GM12878 (cell line): ENCODE data around the gene NKAIN2. TPM values are rescaled to one million over a fixed set of nuclear protein-coding genes. Genes with fewer than 3 reads are reported as not detected.

Experiments
- ATAC-seq: fragments of 200-7000 bp; cut with Tn5 transposase; 3 replicates; pipeline ENCODE4 v1.9.1; 2020; ENCODE audit warnings: mild to moderate bottlenecking, moderate library complexity
- BruUV-seq: library from RNA; stranded (reverse); fragments of 400-500 nt; replicated peaks from 2 replicates; lab custom pipeline; 2021; lab: Mats Ljungman, UMichigan
- CTCF ChIA-PET: fragments of 300-600 bp; sonication (Branson Sonifier 250); formaldehyde crosslinking; extraction: SDS; loops from one replicate; lab custom pipeline; 2021; ENCODE audit warnings: inconsistent platforms; lab: Yijun Ruan, JAX
- POLR2A ChIA-PET: fragments of 350-600 bp; formaldehyde crosslinking; extraction: SDS; loops from one replicate; lab custom pipeline; 2021; ENCODE audit warnings: inconsistent platforms; lab: Charles Lee
- RAD21 ChIA-PET: fragments of 300-600 bp; sonication (Branson Sonifier 250); formaldehyde crosslinking; loops from one replicate; lab custom pipeline; 2023; ENCODE audit warnings: antibody characterized with exemption; ENCODE audit not compliant: unreplicated experiment; lab: Charles Lee
- SMC1A ChIA-PET: fragments of 300-600 bp; sonication (Branson Sonifier 250); formaldehyde crosslinking; loops from one replicate; lab custom pipeline; 2023; ENCODE audit not compliant: unreplicated experiment, uncharacterized antibody; lab: Charles Lee
- DNase-seq: peaks from one replicate; pipeline ENCODE4 v3.0.0-alpha.2; 2011; ENCODE audit warnings: low read depth, low spot score
- FAIRE-seq: peaks from 3 replicates; lab custom pipeline; 2011; peaks lifted over from hg19 to GRCh38; lab: Jason Lieb, UNC
- H2AFZ ChIP-seq: 2 replicates; pipeline ENCODE4 v1.6.0; 2011; ENCODE audit warnings: low read depth, low read length, control low read depth; ENCODE audit not compliant: control insufficient read depth
- H3K27ac ChIP-seq: 2 replicates; pipeline ENCODE4 v1.5.1; 2011; ENCODE audit warnings: control low read depth; ENCODE audit not compliant: control insufficient read depth, insufficient read depth
- H3K27me3 ChIP-seq, 2 experiments: replicated peaks in 1 of 2; 2 replicates each; pipeline versions ENCODE4 v1.6.0 to v1.6.1; 2011; ENCODE audit warnings: low read length in 1 of 2; ENCODE audit not compliant: control insufficient read depth in 2 of 2, insufficient read depth in 2 of 2
- H3K36me3 ChIP-seq, 2 experiments: 2 replicates each; pipeline ENCODE4 v1.5.1; 2011; ENCODE audit warnings: low read length in 1 of 2; ENCODE audit not compliant: control insufficient read depth in 2 of 2, insufficient read depth in 2 of 2
- H3K4me1 ChIP-seq: 2 replicates; pipeline ENCODE4 v1.6.1; 2011; ENCODE audit warnings: mild to moderate bottlenecking, low read length, moderate library complexity, mixed read lengths; ENCODE audit not compliant: control insufficient read depth, insufficient read depth
- H3K4me2 ChIP-seq: 2 replicates; pipeline ENCODE4 v1.6.0; 2011; ENCODE audit warnings: control low read depth; ENCODE audit not compliant: control insufficient read depth, insufficient read depth
- H3K4me3 ChIP-seq: fragments of 200-600 bp; sonication (generic); 2 replicates; pipeline ENCODE4 v1.5.1; 2016
- H3K79me2 ChIP-seq: 2 replicates; pipeline ENCODE4 v1.6.0; 2011; ENCODE audit warnings: low read length; ENCODE audit not compliant: control insufficient read depth, insufficient read depth
- H3K9ac ChIP-seq: 2 replicates; pipeline ENCODE4 v1.8.0; 2011; ENCODE audit warnings: low read length, control low read depth, mixed read lengths; ENCODE audit not compliant: control insufficient read depth, insufficient read depth
- H3K9me3 ChIP-seq: replicated peaks from 3 replicates; pipeline ENCODE4 v1.5.1; 2011; ENCODE audit warnings: mild to moderate bottlenecking, low read length; ENCODE audit not compliant: control insufficient read depth, insufficient read depth
- H4K20me1 ChIP-seq: 2 replicates; pipeline ENCODE4 v1.6.0; 2011; ENCODE audit not compliant: control insufficient read depth, insufficient read depth
- BCL11A ChIP-seq: IDR thresholded peaks from 2 replicates; pipeline ENCODE4 v1.6.1; 2011; ENCODE audit warnings: low read depth, low read length
- FOS ChIP-seq: IDR thresholded peaks from 3 replicates; pipeline ENCODE4 v1.6.1; 2011; ENCODE audit warnings: borderline replicate concordance; ENCODE audit not compliant: insufficient read length; ENCODE audit errors: extremely low read depth
- HDAC6 ChIP-seq: fragments of 200-600 bp; sonication (generic); IDR thresholded peaks from one replicate; pipeline ENCODE4 v1.8.0; 2017; ENCODE audit warnings: antibody characterized with exemption; ENCODE audit not compliant: unreplicated experiment
- IRF4 ChIP-seq: IDR thresholded peaks from 2 replicates; pipeline ENCODE4 v1.6.1; 2011; ENCODE audit warnings: low read depth, low read length
- KLF5 ChIP-seq: fragments of 450-650 bp; IDR thresholded peaks from 2 replicates; pipeline ENCODE4 v1.6.1; 2014; ENCODE audit warnings: mild to moderate bottlenecking; ENCODE audit not compliant: partially characterized antibody
- MLLT1 ChIP-seq: fragments of 450-650 bp; IDR thresholded peaks from 2 replicates; pipeline ENCODE4 v1.6.1; 2016; ENCODE audit warnings: mild to moderate bottlenecking
- NR2C1 ChIP-seq: fragments of 450-650 bp; IDR thresholded peaks from 2 replicates; pipeline ENCODE4 v1.6.1; 2017; ENCODE audit warnings: antibody characterized with exemption, mild to moderate bottlenecking, moderate library complexity
- NRF1 ChIP-seq: conservative IDR thresholded peaks from 2 replicates; pipeline ENCODE4 v1.6.1; 2011; ENCODE audit warnings: mild to moderate bottlenecking, low read depth, low read length, improper control_type of control experiment
- RAD51 ChIP-seq: fragments of 450-650 bp; IDR thresholded peaks from 2 replicates; pipeline ENCODE4 v1.6.1; 2016; ENCODE audit warnings: moderate library complexity, mild to moderate bottlenecking, inconsistent platforms
- RCOR1 ChIP-seq: conservative IDR thresholded peaks from 2 replicates; pipeline ENCODE4 v1.6.1; 2012; ENCODE audit warnings: low read depth, low read length, improper control_type of control experiment
- SUPT20H ChIP-seq: IDR thresholded peaks from 2 replicates; pipeline ENCODE4 v1.6.1; 2011; ENCODE audit warnings: low read depth, mild to moderate bottlenecking, low read length, moderate library complexity, borderline replicate concordance; ENCODE audit not compliant: control insufficient read depth
- TAF1 ChIP-seq: IDR thresholded peaks from 2 replicates; pipeline ENCODE4 v1.6.1; 2011; ENCODE audit warnings: mild to moderate bottlenecking, low read depth, low read length, borderline replicate concordance
- USF2 ChIP-seq: IDR thresholded peaks from 2 replicates; pipeline ENCODE4 v1.6.1; 2011; ENCODE audit warnings: low read depth, low read length, improper control_type of control experiment, borderline replicate concordance
- ZNF217 ChIP-seq: fragments of 450-650 bp; IDR thresholded peaks from 2 replicates; pipeline ENCODE4 v1.6.1; 2017; ENCODE audit warnings: antibody characterized with exemption, mild to moderate bottlenecking
- ZNF274 ChIP-seq: IDR thresholded peaks from one replicate; pipeline ENCODE4 v1.8.0; 2011; ENCODE audit not compliant: insufficient read length, insufficient read depth
- in situ Hi-C: fragments of 300-500 bp; cut with MboI; formaldehyde crosslinking; loops from 9 replicates; pipeline ENCODE4 v1.14.3; 2018; ENCODE audit warnings: mixed read lengths
- intact Hi-C: fragments of 100-400 bp; cut with micrococcal nuclease; formaldehyde crosslinking; loops from one replicate; pipeline ENCODE4 v1.14.2; 2022; ENCODE audit not compliant: unreplicated experiment
- polyA plus RNA-seq, 11 experiments: library from polyadenylated mRNA; depleted of rRNA in 4 of 11; unstranded in 6 of 11; stranded (reverse) in 5 of 11; fragments of >200 nt; fragmentation: Nextera tagmentation in 4 of 11; fragmentation: Illumina TruSeq in 1 of 11; extraction: Ambion mirVana in 4 of 11; extraction: Trizol in 1 of 11; gene quantifications; 1 replicate in 1 of 11; 2 replicates in 10 of 11; pipeline versions ENCODE4 v1.2.1 to v1.2.3, GENCODE V29; 2011 to 2016; ENCODE audit warnings: inconsistent platforms in 2 of 11, missing spikeins in 2 of 11, low read depth in 1 of 11
- total RNA-seq, 4 experiments: library from RNA; depleted of rRNA in 3 of 4; stranded (reverse); fragments of >200 nt in 3 of 4; fragmentation: Illumina TruSeq in 1 of 4; extraction: Trizol in 1 of 4; gene quantifications; 2 replicates each; pipeline versions ENCODE4 v1.2.1 to v1.2.3, GENCODE V29; 2013 to 2021
- TF ChIP-seq, protein P1 (sequence below): IDR thresholded peaks from 2 replicates; pipeline ENCODE4 v1.6.1; 2011; ENCODE audit warnings: low read depth, mild to moderate bottlenecking, low read length, moderate library complexity, borderline replicate concordance; ENCODE audit errors: extremely low read depth

The NKAIN2 gene
- total and polyA plus RNA-seq, 10 of the 15 experiments (the other 5 are each of a cell fraction or from before 2014, with no cell fraction given), result not detected

- in situ Hi-C loops (no loop called here), intact Hi-C loops (no loop called here)
- Histone ChIP-seq H2AFZ (no peak overlapping the region), H3K4me2 (no peak overlapping the region), H3K9ac (no peak overlapping the region), H3K27ac (no peak overlapping the region), H3K9me3 (no peaks in the 10 kb centered on the region), H3K4me1 (no peaks in the 10 kb centered on the region), H3K27me3 (no peaks in the 10 kb centered on the region), H4K20me1 (no peaks in the 10 kb centered on the region), H3K36me3 (no peaks in the 10 kb centered on the region), H3K4me3 (no peak overlapping the region), H3K79me2 (no peaks in the 10 kb centered on the region)
- SMC1A ChIA-PET, result no interaction called here
- POLR2A ChIA-PET, result no interaction called here
- ATAC-seq, result no peak
- no peak for TF ChIP-seq NRF1
- no peak for TF ChIP-seq SUPT20H
- no peak for TF ChIP-seq BCL11A
- TF ChIP-seq FOS, result no peak
- no peak for TF ChIP-seq RAD51
- TF ChIP-seq, protein P1, sequence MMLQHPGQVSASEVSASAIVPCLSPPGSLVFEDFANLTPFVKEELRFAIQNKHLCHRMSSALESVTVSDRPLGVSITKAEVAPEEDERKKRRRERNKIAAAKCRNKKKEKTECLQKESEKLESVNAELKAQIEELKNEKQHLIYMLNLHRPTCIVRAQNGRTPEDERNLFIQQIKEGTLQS, result no peak
- no peak for TF ChIP-seq HDAC6
- TF ChIP-seq USF2, result no peak
- TF ChIP-seq KLF5, result no peak
- TF ChIP-seq RCOR1, result no peak
- TF ChIP-seq ZNF217, result no peak
- no peak for TF ChIP-seq IRF4
- TF ChIP-seq NR2C1, result no peak
- no peak for TF ChIP-seq ZNF274
- TF ChIP-seq TAF1, result no peak
- no peak for TF ChIP-seq MLLT1
- no peak for DNase-seq
- no peak for FAIRE-seq
- CTCF ChIA-PET, result no interaction called here
- no TSS peak for BruUV-seq
- RAD21 ChIA-PET, result no interaction called here
Observed at GRCh38 chr6:123972600-123973294, 169.1 kb downstream of the NKAIN2 start.
